GM13977 (cell line): ENCODE results near the gene SLC35D2.

Experiments
- DNase-seq: peaks from one replicate; pipeline ENCODE4 v3.0.0; 2012; ENCODE audit warnings: low spot score
- in situ Hi-C: fragments of 300-500 bp; cut with MboI; formaldehyde crosslinking; loops from one replicate; pipeline ENCODE4 v1.12.0; 2022; ENCODE audit warnings: low sequenced_read_pairs, low pct_unique_long_range_greater_than_20kb, mixed read lengths, inconsistent platforms; ENCODE audit not compliant: unreplicated experiment
- TF ChIP-seq, protein P1 (sequence below): IDR thresholded peaks from 2 replicates; pipeline ENCODE4 v1.5.1; 2012; ENCODE audit warnings: mild to moderate bottlenecking, control low read depth; ENCODE audit not compliant: insufficient read depth; ENCODE audit errors: extremely low read depth, missing control alignments

SLC35D2 gene

DNA sequence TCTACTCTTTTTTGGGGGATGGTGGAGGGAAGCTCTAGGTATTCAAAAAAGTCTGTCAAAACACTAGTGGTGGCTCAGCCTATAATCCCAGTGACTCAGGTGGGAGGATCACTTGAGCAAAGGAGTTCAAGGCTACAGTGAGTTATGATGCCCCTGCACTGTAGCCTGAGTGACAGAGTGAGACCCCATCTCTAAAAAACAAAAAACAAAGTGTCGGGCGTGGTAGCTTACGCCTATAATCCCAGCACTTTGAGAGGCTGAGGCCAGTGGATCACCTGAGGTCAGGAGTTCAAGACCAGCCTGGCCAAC, 15.8 kb upstream of the SLC35D2 start:
- in situ Hi-C loops = no loop called here
- TF ChIP-seq, protein P1, sequence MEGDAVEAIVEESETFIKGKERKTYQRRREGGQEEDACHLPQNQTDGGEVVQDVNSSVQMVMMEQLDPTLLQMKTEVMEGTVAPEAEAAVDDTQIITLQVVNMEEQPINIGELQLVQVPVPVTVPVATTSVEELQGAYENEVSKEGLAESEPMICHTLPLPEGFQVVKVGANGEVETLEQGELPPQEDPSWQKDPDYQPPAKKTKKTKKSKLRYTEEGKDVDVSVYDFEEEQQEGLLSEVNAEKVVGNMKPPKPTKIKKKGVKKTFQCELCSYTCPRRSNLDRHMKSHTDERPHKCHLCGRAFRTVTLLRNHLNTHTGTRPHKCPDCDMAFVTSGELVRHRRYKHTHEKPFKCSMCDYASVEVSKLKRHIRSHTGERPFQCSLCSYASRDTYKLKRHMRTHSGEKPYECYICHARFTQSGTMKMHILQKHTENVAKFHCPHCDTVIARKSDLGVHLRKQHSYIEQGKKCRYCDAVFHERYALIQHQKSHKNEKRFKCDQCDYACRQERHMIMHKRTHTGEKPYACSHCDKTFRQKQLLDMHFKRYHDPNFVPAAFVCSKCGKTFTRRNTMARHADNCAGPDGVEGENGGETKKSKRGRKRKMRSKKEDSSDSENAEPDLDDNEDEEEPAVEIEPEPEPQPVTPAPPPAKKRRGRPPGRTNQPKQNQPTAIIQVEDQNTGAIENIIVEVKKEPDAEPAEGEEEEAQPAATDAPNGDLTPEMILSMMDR = no peak
- DNase-seq = no peak

GRCh38 chr9:96398582-96399324, 15.2 kb upstream of the SLC35D2 start:
- TF ChIP-seq, protein P1 = no peak
- DNase-seq = no peak
- in situ Hi-C loops = no loop called here

DNA sequence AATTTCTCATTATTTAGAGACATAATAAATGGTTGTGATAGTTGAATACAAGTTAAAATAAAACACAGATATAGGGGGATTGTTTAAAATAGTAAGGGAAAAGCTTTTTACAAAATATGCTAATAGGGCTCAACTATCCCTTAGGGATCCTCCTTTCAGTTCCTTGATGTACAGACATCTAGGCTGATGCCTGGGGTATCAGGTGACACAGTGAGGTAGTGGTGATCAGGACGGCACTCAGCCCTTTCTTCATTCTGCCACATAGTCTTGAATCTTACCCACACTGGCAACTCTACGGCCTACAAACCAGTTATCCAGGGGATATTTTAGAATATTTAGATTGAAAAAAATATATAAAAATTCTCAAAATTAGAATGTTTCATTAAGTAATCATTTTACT, 12.5 kb upstream of the SLC35D2 start:
- no peak for DNase-seq
- in situ Hi-C loops = no loop called here
- TF ChIP-seq, protein P1 = no peak

GRCh38 chr9:96394832-96395496, 11.5 kb upstream of the SLC35D2 start:
- in situ Hi-C loops = no loop called here
- no peak for DNase-seq
- TF ChIP-seq, protein P1 = no peak

DNA sequence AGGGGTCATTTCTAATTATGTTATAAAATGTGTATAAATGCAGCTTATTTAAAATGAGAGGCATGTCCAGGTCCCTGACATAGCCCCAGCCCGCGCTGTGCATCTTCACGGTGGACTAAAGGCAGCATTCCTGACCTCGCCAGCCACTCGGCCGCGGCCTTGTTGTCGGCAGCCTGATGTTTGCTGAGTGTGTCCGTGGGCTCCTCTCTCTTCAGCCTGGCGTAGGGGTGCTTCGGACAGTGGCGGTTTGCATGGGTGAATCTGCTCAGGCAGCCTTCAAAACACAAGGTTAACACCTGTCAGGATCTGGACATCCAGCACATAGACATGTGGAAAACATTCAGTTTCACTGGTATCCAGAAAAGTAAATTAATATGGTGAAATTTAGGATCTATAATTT, 8.8 kb upstream of the SLC35D2 start:
- TF ChIP-seq, protein P1 = no peak
- no peak for DNase-seq
- in situ Hi-C loops = no loop called here

DNA sequence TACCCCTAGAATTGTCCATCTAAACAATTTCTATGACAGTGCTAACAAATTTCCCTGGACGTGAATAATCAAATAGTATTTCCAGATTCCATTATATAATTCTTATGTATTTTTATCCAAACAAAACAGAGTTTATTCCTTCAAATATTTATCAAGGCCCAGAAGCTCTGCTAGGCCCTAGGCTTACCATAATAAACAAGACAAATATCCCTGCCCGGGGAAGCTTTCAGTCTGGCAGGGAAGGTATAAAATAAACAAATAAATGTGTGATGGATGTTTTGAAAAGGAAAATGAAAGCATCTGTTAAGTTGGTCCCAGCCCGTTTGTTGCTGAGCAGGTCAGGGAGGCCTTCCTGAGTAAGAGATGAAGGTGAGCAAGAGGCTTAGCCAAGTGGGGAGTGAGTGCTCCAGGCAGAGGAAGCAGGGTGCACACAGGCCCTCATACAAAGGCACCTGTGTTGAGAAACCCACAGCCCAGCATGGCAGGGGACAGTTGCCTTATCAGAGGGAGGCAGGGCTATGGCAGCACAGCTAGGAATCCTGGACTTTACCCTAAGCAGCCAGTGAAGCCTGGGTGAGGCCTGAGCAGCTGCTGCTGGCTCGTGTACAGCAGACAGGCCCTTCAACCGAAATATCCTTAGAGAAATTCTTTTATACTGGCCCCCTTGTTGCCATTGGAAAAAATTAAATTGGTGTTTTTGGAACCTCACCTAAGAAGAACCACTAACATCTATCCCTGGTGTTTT, 7.7 kb upstream of the SLC35D2 start:
- in situ Hi-C loops = no loop called here
- TF ChIP-seq, protein P1 = no peak
- DNase-seq = no peak
